ENCODE results near the gene CCNC. TPM values are rescaled to one million over a fixed set of nuclear protein-coding genes. Genes with fewer than 3 reads are reported as not detected.

Gene CCNC
- total RNA-seq, 2 donors from 2014 or later = 25.2 to 50.6 TPM

DNA sequence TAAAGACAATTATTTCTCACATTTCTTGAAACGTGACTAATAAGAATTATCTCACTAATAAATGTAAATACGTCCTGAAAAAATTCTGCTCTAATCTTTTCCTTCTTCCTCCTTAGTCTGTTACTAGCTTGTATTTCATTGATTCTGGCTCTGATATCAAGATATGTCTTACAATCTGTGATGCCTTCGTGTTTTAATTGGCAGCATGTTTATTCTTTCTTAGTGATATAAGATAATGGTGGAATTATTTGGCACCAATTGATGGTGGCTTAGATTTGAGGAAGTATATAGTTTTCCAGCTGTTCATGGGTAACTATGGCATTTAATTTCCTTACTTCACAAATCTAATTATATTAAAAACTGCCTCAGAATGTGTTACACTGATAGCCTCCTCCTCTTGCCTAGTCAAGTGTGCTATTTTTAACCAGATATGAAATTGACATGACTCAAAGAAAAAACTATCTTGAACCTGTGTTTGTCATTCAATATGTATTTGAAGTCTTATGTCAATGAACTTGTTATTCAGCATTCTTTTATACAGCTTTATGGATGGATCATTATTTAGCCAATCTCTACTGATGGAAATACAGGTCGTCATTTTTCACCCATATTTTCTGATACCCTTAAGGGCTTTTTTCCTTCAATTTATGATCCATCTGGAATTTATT, 5.3 kb downstream of the CCNC start:
- Histone ChIP-seq H3K27ac (no peak overlapping the region), H3K9me3 (no peaks in the 10 kb centered on the region), H3K27me3 (replicated peaks; ENCODE audit: insufficient read depth) (no peaks in the 10 kb centered on the region), H3K4me3 (no peak overlapping the region), H3K36me3 (no peaks in the 10 kb centered on the region), H3K4me1 (ENCODE audit: control insufficient read depth in 1 of 2, low read depth in 2 of 2) (peaks cover 12 to 23% of the 10 kb centered on the region in 2 donors)
- DNase-seq (ENCODE audit: low spot score) = no peak
- ATAC-seq (ENCODE audit: insufficient number of reproducible peaks, low FRiP score, low read depth) = no peak
- no peak for TF ChIP-seq CTCF (IDR thresholded peaks at IDR 0.05)

GRCh38 chr6:99560668-99561067, 7.8 kb downstream of the CCNC start:
- H3K9me3 ChIP-seq = no peaks in the 10 kb centered on the region
- H3K36me3 ChIP-seq = peaks cover 8% of the 10 kb centered on the region
- H3K4me1 ChIP-seq (ENCODE audit: control insufficient read depth in 1 of 2, low read depth in 2 of 2) = peaks cover 0 to 8% of the 10 kb centered on the region in 2 donors
- no peak for TF ChIP-seq CTCF (IDR thresholded peaks at IDR 0.05)
- H3K27ac ChIP-seq = no peak overlapping the region
- H3K4me3 ChIP-seq = no peak overlapping the region
- DNase-seq (ENCODE audit: low spot score) (no peak), ATAC-seq (ENCODE audit: insufficient number of reproducible peaks, low FRiP score, low read depth) (no peak)
- no peaks in the 10 kb centered on the region for H3K27me3 ChIP-seq (replicated peaks; ENCODE audit: insufficient read depth)

DNA sequence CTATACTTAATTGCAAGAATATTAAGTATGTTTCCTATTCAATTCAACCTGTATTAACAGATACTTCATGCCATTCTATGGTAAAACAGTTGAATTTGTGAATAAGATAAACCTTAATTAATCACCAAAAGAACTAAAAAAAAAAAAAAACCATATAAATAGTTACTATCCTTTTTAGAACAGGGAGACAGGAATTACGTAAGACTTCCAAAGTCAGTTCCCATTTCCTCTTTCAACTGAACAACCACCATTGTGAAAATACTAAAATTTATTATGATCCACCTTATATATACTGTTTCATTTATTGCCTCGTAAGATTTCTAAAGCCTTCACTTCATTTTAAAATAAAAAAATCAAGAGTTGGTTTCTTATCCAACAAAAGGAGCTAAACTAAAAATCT, 9.4 kb downstream of the CCNC start:
- H3K27me3 ChIP-seq (replicated peaks; ENCODE audit: insufficient read depth) = no peaks in the 10 kb centered on the region
- no peak overlapping the region for H3K4me3 ChIP-seq
- TF ChIP-seq CTCF (IDR thresholded peaks at IDR 0.05) = no peak
- H3K27ac ChIP-seq = no peak overlapping the region
- peaks cover 0 to 8% of the 10 kb centered on the region in 2 donors for H3K4me1 ChIP-seq (ENCODE audit: control insufficient read depth in 1 of 2, low read depth in 2 of 2)
- H3K9me3 ChIP-seq = no peaks in the 10 kb centered on the region
- DNase-seq (ENCODE audit: low spot score) (no peak), ATAC-seq (ENCODE audit: insufficient number of reproducible peaks, low FRiP score, low read depth) (no peak)
- H3K36me3 ChIP-seq = peaks cover 20% of the 10 kb centered on the region

- Histone ChIP-seq H3K9me3 (no peaks in the 10 kb centered on the region), H3K36me3 (peaks cover 20% of the 10 kb centered on the region), H3K4me1 (ENCODE audit: control insufficient read depth in 1 of 2, low read depth in 2 of 2) (no peaks in the 10 kb centered on the region), H3K4me3 (no peak overlapping the region), H3K27me3 (replicated peaks; ENCODE audit: insufficient read depth) (no peaks in the 10 kb centered on the region), H3K27ac (no peak overlapping the region)
- no peak for TF ChIP-seq CTCF (IDR thresholded peaks at IDR 0.05)
- no peak for ATAC-seq (ENCODE audit: insufficient number of reproducible peaks, low FRiP score, low read depth)
- DNase-seq (ENCODE audit: low spot score) = no peak
These were observed 14.6 kb downstream of the CCNC start for GRCh38 chr6:99553888-99554287.

DNA sequence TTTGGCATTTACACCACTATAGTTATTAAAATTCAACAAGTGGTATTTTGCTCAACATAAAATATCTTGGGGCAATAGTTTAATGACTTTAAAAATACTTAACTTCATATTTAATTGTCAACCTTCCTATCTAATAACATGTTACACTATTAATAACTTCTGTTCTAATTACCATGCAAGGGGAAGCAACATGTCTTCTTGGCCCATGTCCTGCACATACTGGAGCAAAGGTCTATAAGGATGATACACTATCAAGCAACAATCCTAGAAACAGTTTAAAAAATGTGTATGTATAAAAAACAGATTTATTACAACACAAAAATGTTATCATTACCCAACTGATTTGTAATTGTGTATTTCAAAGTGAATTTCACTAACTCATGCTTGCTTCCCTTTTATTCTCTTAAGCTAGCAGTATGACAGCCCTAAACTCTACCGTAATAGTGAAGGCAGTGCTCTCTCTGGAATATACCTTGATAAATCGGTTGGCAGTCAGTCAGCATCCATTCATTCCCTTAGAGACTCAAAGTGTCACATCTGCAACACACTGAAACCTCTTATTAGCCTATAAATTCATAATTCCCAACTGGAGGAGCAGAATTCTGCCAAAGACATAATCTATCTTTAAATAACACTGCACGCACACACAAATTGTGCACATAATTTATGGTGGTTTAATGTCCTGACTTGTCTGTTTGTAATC, 18.3 kb downstream of the CCNC start:
- TF ChIP-seq CTCF (IDR thresholded peaks at IDR 0.05) = no peak

More for the DNA sequence above, 18.3 kb downstream of the CCNC start:
- no peaks in the 10 kb centered on the region for H3K27me3 ChIP-seq (replicated peaks; ENCODE audit: insufficient read depth)
- ATAC-seq (ENCODE audit: insufficient number of reproducible peaks, low FRiP score, low read depth) (no peak), DNase-seq (ENCODE audit: low spot score) (no peak)
- no peaks in the 10 kb centered on the region for H3K4me1 ChIP-seq (ENCODE audit: control insufficient read depth in 1 of 2, low read depth in 2 of 2)
- no peak overlapping the region for H3K4me3 ChIP-seq
- peaks cover 22% of the 10 kb centered on the region for H3K36me3 ChIP-seq
- H3K9me3 ChIP-seq = no peaks in the 10 kb centered on the region
- no peak overlapping the region for H3K27ac ChIP-seq

Measured in thoracic aorta (tissue), 2 donors.